Neural cell (in vitro differentiated cells): Measurements from ENCODE around the gene OXLD1.

Source experiments
- POLR2AphosphoS5 ChIP-seq: IDR thresholded peaks from 2 replicates; pipeline ENCODE4 v1.6.1; 2012
- RAD21 ChIP-seq: fragments of 450-650 bp; conservative IDR thresholded peaks from 2 replicates; pipeline ENCODE4 v1.6.1; 2014; ENCODE audit warnings: antibody characterized with exemption, mild to moderate bottlenecking, moderate library complexity
- TAF1 ChIP-seq: IDR thresholded peaks from 2 replicates; pipeline ENCODE4 v1.6.1; 2012; ENCODE audit warnings: low read depth
- TF ChIP-seq, protein P1 (sequence below): IDR thresholded peaks from 2 replicates; pipeline ENCODE4 v1.6.1; 2012; ENCODE audit warnings: borderline replicate concordance
- TF ChIP-seq, protein P2 (sequence below): fragments of 450-650 bp; IDR thresholded peaks from 2 replicates; pipeline ENCODE4 v1.5.1; 2014; ENCODE audit warnings: antibody characterized with exemption, mild to moderate bottlenecking, moderate library complexity; ENCODE audit not compliant: poor library complexity, severe bottlenecking

DNA sequence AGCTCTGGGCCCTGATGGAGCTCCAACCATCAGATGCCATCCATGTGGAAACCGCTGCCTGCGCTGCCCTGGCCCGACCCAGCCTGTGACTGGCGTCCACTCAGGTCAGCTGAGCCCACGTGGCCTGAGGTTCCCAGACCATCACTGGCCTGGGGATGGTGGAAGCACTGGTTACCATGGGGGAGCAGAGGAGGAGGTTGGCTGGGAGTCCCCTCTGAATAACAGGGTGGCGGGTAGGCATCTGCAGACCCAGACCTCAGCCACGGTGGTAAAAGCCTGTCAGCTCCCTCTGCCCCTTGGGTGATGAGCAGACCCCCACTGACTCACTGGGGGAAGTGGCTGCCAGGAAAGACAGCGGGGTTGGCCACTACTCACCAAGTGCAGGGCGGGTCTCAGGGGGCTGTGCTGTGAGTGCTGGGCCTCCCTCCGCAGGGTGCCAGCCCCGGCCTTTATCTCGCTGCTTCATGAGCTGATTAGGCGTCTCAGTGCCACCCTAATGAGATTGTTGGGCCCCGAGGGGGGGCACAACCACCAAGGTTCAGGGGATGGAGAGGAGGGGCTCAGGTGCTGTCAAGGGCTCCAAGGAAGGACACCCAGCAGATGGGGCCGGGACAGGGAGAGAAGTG lies 10.2 kb downstream of the OXLD1 start, which contains the start of gene PDE6G:
- TF ChIP-seq POLR2AphosphoS5 (no peak), TAF1 (no peak), RAD21 (no peak)
- TF ChIP-seq, protein P1, sequence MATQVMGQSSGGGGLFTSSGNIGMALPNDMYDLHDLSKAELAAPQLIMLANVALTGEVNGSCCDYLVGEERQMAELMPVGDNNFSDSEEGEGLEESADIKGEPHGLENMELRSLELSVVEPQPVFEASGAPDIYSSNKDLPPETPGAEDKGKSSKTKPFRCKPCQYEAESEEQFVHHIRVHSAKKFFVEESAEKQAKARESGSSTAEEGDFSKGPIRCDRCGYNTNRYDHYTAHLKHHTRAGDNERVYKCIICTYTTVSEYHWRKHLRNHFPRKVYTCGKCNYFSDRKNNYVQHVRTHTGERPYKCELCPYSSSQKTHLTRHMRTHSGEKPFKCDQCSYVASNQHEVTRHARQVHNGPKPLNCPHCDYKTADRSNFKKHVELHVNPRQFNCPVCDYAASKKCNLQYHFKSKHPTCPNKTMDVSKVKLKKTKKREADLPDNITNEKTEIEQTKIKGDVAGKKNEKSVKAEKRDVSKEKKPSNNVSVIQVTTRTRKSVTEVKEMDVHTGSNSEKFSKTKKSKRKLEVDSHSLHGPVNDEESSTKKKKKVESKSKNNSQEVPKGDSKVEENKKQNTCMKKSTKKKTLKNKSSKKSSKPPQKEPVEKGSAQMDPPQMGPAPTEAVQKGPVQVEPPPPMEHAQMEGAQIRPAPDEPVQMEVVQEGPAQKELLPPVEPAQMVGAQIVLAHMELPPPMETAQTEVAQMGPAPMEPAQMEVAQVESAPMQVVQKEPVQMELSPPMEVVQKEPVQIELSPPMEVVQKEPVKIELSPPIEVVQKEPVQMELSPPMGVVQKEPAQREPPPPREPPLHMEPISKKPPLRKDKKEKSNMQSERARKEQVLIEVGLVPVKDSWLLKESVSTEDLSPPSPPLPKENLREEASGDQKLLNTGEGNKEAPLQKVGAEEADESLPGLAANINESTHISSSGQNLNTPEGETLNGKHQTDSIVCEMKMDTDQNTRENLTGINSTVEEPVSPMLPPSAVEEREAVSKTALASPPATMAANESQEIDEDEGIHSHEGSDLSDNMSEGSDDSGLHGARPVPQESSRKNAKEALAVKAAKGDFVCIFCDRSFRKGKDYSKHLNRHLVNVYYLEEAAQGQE: no peak
- TF ChIP-seq, protein P2, sequence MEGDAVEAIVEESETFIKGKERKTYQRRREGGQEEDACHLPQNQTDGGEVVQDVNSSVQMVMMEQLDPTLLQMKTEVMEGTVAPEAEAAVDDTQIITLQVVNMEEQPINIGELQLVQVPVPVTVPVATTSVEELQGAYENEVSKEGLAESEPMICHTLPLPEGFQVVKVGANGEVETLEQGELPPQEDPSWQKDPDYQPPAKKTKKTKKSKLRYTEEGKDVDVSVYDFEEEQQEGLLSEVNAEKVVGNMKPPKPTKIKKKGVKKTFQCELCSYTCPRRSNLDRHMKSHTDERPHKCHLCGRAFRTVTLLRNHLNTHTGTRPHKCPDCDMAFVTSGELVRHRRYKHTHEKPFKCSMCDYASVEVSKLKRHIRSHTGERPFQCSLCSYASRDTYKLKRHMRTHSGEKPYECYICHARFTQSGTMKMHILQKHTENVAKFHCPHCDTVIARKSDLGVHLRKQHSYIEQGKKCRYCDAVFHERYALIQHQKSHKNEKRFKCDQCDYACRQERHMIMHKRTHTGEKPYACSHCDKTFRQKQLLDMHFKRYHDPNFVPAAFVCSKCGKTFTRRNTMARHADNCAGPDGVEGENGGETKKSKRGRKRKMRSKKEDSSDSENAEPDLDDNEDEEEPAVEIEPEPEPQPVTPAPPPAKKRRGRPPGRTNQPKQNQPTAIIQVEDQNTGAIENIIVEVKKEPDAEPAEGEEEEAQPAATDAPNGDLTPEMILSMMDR: no peak
